AG08396 (cell line): Measurements from ENCODE around the gene MKLN1.
"Not testable (repeated sequence)": the region's sequence is repeated elsewhere in the genome, so short reads cannot be mapped to it uniquely, and the experiment has no call there.

ENCODE experiments used
- DNase-seq: peaks from one replicate; pipeline ENCODE4 v3.0.0; 2012; ENCODE audit warnings: low spot score, mixed read lengths

MKLN1 gene

DNA sequence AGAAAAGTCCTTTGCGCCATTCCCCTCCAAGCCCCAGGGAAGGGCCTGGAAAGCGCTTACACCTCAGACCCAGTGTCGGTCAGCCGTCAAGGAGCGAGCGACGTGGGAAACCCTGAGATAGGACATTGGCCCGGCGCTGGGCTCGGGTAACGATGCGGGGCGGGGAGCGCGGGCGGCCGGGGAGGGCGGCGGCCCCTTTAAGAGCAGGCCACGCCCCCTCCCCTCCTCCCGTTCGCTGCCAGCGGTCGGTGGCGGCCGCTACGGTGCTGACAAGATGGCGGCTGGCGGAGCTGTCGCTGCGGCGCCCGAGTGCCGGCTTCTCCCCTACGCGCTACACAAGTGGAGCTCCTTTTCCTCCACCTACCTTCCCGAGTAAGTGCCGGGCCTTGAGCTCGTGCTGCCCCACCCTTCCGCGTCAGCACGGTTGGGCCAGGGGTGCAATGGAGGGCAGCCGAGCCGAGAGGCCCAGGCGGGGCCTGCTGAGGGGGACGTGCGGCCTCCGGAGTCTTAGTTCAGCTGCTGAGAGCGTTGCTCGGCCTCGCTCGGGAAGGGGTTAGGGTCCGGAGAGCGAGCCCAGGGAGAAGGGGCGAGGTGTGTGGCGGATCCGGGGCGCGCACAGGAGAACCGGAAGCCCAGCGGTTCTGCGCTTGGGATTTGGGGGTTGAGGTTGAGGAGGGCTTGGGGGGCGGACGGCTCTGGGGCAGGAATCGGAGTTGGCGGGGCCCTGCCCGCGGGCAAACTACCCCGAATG, at the start of gene MKLN1:
Gene MKLN1 (plus strand): TSS at position 251 of the 751 bp plus-strand sequence. CDS start 24 bp downstream, at position 275.
- DNase-seq = peak; percentile 94

DNA sequence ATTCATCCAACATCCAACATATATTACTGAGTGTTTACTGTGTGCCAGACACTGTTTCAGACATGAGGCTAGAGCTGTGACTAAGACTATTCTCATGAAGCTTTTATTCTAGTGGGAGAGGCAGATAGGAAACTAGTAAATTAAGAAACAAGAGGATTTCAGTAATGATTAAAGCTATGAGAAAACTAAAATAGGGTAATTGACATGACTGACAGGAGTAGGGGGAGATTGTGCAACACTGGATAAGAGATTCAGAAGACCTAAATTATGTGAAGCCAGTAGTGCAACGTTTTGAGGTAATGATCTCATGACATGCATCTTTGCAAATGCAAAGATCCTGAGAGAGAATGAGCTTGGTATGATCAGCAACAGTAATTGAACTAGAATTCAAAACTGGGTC, 48.6 kb upstream of the MKLN1 start:
- DNase-seq = no peak

DNA sequence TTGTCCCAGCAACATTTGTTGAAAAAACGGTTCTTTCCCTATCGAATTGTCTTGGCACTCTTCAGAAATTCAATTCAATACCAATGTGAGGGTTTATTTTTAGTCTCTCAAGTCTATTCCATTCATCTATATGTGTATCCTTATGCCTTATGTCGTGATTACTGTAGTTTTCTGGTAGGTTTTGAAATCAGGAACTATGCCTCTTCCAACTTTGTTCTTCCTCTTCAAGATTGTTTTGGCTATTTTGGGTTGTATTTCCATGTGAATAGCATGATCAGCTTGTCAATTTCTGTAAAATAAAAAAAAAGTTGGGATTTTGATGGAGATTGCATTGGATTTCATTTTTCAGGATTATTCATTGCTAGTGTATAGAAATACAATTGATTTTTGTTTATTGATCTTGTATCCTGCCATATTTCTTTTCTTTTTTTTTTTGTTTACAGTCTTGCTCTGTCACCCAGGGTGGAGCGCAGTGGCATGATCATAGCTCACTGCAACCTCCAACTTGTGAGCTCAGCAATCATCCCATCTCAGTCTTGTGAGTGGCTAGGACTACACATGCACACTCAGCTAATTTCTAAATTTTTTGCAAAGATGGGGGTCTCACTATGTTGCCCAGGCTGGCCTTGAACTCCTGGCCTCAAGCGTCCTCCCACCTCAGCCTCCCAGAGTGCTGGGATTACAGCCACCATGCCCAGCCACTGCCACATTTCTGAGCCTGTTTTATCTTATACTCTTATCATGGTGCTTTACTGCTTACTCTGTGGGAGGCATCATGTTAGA, 46.2 kb upstream of the MKLN1 start:
- no peak for DNase-seq

DNA sequence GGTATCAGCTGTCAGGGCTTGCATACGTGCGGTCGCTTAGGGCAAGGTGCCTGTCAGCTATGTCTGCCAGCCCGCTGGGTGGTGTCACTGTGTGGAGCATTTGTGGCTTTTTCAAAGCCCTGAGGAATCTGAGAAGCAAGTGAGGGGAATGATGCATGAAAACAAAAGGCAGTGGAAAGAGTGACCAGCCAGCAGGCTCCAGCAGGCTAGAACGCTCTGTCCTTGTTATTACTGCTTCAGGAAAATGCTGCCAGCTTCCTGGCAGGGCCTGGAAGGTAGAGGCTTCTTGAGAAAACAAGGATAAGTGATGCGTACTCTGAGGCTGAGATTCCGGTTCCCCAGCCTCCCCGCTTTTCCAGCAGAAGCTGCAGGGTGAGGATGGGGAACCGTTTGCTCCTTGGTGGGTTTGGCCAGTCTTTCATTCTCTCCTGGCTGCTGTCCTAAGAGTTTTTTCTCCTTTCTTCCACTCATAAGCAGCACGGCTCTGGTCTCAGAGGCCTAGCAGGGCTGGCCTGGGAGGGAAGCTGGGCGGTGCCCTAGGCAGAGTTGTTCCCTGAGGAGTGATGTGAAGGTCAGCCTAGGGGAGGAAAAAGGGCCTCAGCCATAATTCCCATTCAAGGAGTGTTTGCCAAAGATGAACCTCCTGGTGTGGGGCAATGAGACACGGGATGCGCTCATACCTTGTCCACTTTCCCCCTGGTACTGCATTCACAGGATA, 42.8 kb upstream of the MKLN1 start:
- DNase-seq = no peak

DNA sequence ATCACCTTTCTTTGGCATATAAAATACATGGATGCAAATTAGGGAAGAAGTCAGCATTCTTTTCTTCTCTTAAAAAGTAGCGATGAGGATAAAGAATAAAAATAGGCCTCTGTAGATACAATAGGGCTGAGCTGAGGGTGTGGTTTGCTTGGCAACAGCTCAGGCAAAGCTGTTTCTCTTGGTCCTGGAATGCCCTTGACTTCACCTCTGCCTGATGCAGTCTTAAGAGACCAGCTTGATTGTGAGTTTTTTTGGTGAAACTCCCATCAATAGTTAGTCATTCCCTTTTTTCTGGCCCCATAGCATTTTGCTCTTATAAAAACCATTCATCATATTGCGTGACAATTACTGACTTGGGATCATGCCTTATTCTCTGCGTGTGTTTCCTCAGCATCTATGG, 42.1 kb upstream of the MKLN1 start:
- DNase-seq = no peak

DNA sequence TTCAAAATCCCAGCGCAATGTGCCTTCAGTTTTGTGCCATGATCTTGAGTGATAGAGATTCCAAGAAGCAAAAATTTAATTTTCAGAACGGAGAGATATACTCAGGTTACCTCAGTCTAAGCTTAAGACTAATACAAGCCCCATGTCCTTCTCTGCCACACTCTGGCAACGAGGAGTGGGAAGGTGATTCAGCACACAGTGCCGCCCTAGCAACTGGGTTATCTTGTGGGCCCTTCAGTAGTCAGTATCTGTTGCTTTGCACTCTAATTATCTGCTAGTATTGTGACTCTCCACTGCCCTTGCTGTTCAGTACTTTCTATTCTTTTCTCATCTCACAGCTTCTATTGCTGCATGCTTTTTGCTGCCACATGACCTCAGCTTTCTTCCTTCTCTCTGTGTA, 39.2 kb upstream of the MKLN1 start:
- DNase-seq = no peak

DNA sequence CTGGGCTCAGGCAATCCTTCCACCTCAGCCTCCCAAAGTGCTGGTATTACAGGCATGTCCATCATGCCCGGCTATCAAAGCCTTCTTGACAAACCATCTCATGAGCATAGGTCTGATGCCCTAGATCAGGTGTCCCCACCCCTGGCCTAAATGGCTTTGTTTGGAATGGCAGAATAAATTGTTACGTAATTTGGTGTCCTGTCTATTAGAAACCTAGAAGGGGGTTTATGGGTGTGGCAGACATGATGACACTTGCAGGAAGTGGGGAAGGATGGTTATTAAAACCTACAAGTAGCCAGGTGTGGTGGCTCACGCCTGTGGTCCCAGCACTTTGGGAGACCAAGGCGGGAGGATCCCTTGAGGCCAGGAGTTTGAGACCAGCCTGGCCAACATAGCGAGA, 38.6 kb upstream of the MKLN1 start:
- no peak for DNase-seq

DNA sequence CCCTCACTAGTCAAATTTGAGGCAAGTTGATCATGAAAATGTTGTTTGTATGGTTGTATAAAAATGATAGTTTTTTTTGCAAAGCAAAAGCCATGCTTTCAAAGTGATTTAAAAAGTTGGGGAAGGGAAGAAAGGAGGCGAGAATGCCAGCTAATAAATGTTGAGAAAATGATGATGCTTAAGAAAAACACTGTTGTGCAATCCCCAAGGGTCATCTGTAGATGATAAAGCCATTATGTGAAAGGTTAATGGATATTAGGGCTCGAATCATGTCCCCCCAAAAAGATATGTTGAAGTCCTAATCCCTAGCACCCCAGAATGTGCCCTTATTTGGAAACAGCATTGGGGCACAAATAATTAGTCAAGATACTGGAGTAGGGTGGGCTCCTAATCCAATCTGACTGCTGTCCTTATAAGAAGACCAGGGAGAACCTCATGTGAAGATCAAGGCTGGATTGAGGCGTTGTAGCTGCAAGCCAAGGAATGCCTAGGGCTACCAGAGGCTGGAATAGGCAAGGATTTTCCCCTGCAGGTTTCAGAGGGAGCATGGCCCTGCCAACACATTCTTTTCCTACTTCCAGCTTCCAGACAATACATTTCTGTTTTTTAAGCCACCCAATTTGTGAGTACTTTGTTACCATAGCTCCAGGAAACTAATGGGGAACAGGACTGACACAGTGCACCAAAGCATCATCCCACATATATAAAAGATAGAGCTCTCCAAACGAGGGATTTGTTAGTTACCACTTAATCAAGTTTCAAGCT, 35.4 kb upstream of the MKLN1 start:
- DNase-seq = no peak

DNA sequence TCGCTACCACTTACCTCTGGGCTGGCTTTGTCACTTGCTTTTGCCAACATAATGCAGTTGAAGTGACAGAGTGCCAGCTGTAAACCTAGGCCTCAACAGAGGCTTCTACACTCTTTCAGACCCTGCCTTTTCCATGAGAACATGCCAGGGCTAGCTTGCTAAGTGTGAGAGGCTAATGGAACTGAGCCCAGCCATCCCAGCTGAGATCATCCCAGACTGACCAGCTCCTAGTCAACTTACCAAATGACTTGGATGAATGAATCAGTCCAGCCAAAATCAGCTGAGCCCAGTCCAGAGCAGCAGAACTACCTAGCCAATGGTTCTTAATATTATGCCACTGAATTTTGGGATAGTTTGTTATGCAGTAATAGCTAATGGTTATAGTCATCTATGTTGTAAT, 34.7 kb upstream of the MKLN1 start:
- DNase-seq = peak; percentile 68

DNA sequence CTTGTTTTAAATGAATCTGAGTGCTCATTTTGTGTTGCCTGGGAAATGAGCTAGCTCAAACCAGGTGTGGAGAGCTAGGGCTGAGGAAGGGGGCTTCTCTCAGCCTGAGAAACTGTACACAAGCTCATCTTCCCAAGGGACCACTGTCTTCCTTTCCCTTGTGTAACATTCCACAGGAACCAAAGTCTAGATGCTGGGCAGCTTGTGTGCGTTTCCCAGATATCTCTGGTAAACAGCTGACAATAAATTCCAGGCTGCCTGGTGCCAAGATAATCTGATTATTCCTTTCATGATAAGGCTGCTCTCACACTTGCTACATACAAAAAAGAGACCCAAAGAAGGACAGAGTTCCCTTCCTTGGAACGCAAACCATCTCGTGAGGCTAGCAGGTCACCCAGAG, 33.1 kb upstream of the MKLN1 start:
- no peak for DNase-seq

DNA sequence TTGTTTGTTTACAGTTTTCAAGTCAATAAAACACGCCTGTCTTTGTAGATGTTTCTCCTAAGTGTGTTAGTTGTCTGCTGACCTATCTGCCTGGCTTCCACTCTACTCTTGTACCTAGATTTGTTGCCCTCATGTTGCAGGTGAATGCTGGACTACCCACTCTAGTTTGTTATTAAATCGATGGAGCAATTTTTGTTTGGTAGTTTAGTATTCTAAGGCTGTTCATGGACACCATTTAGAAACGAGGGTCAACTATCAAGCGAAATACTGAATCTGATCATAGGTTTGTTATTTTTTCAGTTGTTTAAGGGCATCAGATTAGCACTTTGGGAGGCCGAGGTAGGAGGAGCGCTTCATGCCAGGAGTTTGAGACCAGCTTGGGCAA, 29.1 kb upstream of the MKLN1 start:
- DNase-seq = no peak

DNA sequence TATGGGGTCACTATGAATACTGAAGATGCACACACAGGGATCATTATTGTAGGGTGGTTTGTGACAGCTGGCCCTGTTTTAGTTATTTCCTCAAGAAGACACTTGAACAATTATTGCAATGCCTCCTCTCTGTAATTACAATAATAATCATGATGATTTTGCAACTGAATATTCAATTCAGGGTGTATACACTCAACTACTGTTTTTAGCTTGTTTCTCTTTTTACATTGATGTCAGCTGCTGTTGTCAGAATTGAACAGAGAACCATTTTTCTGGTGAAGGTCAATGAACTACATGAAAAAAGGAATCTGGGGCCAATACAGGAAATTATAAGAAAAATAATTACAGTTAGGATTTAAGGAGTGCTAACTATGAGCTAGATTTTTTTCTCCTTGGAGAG, 28.6 kb upstream of the MKLN1 start:
- DNase-seq = no peak

DNA sequence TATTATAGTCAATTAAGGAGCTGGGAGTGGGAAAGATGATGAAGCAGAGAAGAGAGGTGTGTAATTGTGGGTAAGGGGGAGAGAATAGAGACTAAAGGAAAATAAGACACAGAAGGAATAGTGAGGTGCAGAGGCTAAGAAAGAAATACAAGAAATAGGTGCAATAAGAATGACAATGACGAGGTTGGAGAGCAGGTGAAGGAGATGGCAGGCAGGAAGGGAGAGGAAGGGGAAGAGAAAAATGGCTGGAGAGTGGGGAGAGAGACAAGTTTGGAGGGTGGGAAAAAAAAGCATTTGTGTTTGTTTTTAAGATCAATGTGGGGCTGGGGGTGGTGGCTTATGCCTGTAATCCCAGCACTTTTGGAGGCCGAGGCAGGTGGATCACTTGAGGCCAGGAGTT, 27.6 kb upstream of the MKLN1 start:
- DNase-seq = no peak

DNA sequence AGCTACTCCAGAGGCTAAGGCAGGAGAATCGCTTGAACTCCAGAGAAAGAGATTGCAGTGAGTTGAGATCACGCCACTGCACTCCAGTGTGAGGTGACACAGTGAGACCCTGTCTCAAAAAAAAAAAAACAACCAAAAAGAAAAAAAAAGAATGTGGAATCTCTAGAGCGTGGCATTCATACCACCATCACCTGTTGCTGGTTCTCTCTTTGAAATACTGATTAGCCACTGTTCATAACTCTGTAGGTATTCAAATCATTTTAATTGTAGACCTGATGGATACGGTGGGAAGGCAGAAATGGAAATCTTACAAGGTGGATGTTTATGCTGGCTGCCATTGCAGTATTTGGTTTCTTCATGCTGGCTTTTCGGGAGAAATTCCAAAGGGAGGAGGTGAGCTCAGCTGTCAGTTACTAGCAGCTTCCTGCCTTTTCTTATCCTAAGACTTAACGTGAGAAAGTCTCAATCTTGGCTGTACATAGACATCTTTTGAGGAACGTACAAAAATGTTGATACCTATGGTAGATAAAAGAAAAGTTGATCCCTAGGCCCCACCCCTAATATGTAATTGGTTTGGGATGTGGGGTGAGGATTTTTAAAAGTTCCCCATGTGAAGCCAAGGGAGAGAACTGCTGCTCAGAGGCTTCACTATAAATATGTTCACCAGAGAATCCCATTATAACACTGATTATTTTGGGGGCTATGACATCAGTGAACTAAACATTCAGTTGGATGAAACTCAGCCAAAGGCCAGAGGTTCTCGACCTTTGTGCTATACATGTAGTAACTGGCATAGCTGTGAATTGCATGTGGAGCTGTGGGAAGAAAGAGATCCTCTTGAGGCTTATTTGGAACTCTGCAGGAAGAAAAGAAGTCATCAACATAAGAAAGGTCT, 26.9 kb upstream of the MKLN1 start:
- DNase-seq = no peak

DNA sequence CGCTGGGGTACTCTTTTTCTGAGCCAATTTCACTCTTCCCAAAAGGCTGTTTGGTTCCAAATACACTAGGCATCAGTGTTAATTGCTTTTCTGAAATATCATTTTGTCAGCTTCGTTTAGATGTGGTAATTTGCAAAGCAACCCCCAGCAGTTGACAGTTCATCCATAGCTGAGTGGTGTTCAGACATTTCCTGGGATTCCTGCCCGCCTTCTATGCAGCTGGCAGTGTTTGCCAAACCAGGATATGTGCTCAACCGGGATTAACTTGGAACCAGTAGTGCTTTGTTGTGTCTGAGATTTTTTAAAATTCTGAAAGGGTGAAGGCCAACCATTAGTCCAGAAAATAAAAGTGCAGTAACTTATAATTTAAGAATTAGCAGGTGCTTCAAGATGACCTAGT, 25.2 kb upstream of the MKLN1 start:
- DNase-seq = no peak

DNA sequence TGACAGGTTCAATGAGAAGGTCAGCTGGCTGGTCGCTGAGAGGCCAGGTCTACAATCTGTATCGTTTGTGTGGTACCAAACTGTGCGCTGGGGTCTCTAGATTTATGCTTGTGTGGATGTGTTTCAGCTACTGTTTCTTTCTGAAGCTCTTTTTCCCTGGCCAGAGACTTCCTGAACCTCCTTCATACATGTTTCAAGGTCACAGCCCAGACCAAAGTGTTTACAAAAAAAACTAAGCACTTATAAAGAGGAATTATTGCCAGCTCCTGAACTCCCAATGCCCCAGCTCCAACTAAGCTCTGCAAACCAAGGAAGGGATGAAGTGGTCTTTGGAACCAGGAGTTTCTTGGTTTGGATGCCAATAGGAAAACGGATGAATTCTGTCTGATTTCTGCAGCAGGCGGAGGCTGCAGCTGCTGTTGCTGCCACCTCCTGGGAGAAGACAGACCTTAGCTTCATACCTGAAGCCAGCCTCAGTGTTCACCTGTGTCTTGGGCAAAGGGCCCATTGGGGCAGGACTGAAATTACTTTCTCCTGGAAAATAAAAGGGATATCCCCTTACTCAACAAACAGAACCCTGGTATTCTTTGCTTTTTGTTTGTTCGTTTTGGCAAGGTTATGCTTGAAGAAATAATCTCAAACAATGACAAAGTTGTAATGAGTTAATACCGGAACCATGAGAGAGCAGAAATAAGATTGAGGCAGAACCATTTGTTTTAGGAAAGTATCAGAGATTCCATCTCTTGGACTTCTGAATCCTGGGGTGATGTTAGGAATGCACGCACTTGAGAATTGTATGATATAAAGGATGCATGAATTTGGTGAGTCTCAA, 24.6 kb upstream of the MKLN1 start:
- peak; percentile 33 for DNase-seq

DNA sequence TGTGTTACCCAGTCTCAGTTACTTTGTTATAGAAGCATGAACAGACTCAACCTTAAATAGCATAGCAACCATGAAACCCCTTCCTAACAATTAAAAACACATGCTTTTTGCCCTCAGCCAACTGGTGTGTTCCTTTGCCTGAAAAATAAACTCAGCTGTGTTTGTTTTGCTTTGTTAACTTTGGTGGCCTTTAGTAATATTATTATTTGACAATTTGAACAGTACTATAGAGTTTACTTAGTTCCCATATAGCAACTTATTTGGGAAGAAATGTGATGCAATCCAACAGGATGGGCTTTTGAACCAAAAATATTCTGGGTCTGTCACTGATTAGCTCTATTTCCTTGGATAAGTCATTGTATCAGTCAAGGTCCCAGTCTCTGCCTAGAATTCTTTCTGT, 22.5 kb upstream of the MKLN1 start:
- DNase-seq = no peak

DNA sequence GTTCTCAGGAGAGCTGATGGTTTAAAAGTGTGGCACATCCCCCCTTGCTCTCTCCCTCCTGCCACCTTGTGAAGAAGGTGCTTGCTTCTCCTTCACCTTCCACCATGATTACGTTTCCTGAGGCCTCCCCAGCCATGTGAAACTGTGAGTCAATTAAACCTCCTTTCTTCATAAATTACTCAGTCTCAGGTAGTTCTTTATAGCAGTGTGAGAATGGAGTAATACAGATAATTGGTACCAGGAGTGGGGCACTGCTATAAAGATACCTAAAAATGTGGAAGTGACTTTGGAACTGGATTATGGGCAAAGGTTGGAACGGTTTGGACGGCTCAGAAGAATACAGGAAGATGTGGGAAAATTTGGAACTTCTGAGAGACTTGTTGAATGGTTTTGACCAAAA, 21.6 kb upstream of the MKLN1 start:
- not testable (repeated sequence) for DNase-seq

DNA sequence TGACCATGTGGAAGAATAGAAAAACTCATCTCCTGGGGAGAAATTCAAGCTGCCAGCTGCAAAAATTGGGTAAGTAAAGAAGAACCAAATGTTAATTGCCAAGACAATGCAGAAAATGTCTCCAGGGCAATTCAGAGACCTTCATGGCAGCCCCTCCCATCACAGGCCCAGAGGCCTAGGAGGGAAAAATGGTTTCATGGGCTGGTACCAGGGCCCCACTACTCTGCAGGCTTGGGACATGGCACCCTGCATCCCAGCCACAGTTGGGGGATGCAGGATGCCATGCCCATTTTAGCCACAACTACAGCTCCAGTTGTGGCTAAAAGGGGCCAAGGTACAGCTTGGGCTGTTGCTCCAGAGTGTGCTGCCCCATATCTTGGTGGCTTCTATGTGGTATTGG, 20.9 kb upstream of the MKLN1 start:
- no peak for DNase-seq

DNA sequence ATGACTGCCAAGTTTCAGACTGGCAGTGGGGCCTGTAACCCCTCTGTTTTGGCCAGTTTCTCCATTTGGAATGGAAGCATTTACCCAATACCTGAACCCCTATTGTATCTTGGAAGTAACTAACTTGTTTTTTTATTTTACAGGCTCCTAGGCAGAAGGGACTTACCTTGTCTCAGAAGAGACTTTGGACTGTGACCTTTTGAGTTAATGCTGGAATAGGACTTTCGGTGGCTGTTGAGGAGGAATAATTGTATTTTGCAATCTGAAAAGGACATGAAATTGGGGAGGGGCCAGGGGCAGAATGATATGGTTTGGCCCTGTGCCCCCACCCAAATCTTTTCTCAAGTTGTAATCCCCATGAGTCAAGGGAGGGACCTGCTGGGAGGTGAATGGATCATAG, 20.0 kb upstream of the MKLN1 start:
- no peak for DNase-seq
